H9 (cell line): ENCODE data around the gene TMEM51. TPM values are rescaled to one million over a fixed set of nuclear protein-coding genes. Genes with fewer than 3 reads are reported as not detected.

Experiments used
- DNase-seq: peaks from one replicate; pipeline ENCODE4 v3.0.0-alpha.2; 2017
- H2AFZ ChIP-seq: one replicate; pipeline ENCODE4 v1.6.1; 2013; ENCODE audit warnings: mild to moderate bottlenecking, low read length, control low read depth, moderate library complexity
- H2AK5ac ChIP-seq: 2 replicates; pipeline ENCODE4 v1.6.1; 2013; ENCODE audit warnings: low read length, control low read depth, mixed read lengths; ENCODE audit not compliant: insufficient read length
- H2BK120ac ChIP-seq: one replicate; pipeline ENCODE4 v1.6.1; 2013; ENCODE audit warnings: low read depth, mild to moderate bottlenecking, low read length, control low read depth, inconsistent platforms; ENCODE audit not compliant: poor library complexity, severe bottlenecking
- H2BK12ac ChIP-seq: 2 replicates; pipeline ENCODE4 v1.6.1; 2013; ENCODE audit warnings: low read length, control low read depth, mixed read lengths, low read depth; ENCODE audit not compliant: insufficient read length
- H2BK15ac ChIP-seq: 2 replicates; pipeline ENCODE4 v1.6.1; 2013; ENCODE audit warnings: low read depth, low read length, control low read depth
- H2BK20ac ChIP-seq: one replicate; pipeline ENCODE4 v1.6.1; 2013; ENCODE audit warnings: low read depth, mild to moderate bottlenecking, low read length, control low read depth, inconsistent platforms; ENCODE audit not compliant: poor library complexity, severe bottlenecking
- H2BK5ac ChIP-seq: 2 replicates; pipeline ENCODE4 v1.6.1; 2013; ENCODE audit warnings: low read length, control low read depth, mixed read lengths; ENCODE audit not compliant: insufficient read length
- H3K14ac ChIP-seq: 2 replicates; pipeline ENCODE4 v1.6.1; 2013; ENCODE audit warnings: low read length, control low read depth; ENCODE audit not compliant: insufficient read depth
- H3K18ac ChIP-seq: 2 replicates; pipeline ENCODE4 v1.6.1; 2013; ENCODE audit warnings: low read depth, mild to moderate bottlenecking, mixed read lengths, low read length, control low read depth; ENCODE audit not compliant: insufficient read length
- H3K23ac ChIP-seq: 2 replicates; pipeline ENCODE4 v1.6.1; 2013; ENCODE audit warnings: low read length, control low read depth, mixed read lengths, low read depth; ENCODE audit not compliant: insufficient read length
- H3K23me2 ChIP-seq: 2 replicates; pipeline ENCODE4 v1.6.1; 2013; ENCODE audit warnings: low read depth, mild to moderate bottlenecking, mixed read lengths, low read length, control low read depth; ENCODE audit not compliant: insufficient read length, poor library complexity, severe bottlenecking
- H3K27ac ChIP-seq: 2 replicates; pipeline ENCODE4 v1.5.1; 2013; ENCODE audit warnings: low read length, control low read depth, mixed read lengths, low read depth; ENCODE audit not compliant: insufficient read length
- H3K27me3 ChIP-seq: 2 replicates; pipeline ENCODE4 v1.6.1; 2013; ENCODE audit warnings: low read length, control low read depth, inconsistent platforms; ENCODE audit not compliant: insufficient read depth
- H3K4ac ChIP-seq: 2 replicates; pipeline ENCODE4 v1.6.1; 2013; ENCODE audit warnings: low read depth, mild to moderate bottlenecking, control low read depth, inconsistent platforms, low read length, moderate library complexity
- H3K4me1 ChIP-seq: 2 replicates; pipeline ENCODE4 v1.6.1; 2013; ENCODE audit warnings: low read length, control low read depth, inconsistent platforms; ENCODE audit not compliant: insufficient read depth
- H3K4me2 ChIP-seq: 2 replicates; pipeline ENCODE4 v1.6.1; 2013; ENCODE audit warnings: low read length, control low read depth, mixed read lengths; ENCODE audit not compliant: insufficient read length, insufficient read depth
- H3K56ac ChIP-seq: 2 replicates; pipeline ENCODE4 v1.6.1; 2013; ENCODE audit warnings: low read depth, mild to moderate bottlenecking, mixed read lengths, low read length, control low read depth; ENCODE audit not compliant: insufficient read length
- H3K79me1 ChIP-seq: 2 replicates; pipeline ENCODE4 v1.6.1; 2013; ENCODE audit warnings: low read depth, mild to moderate bottlenecking, moderate library complexity, low read length, control low read depth, inconsistent platforms; ENCODE audit not compliant: insufficient read depth, poor library complexity, severe bottlenecking
- H3K79me2 ChIP-seq: 2 replicates; pipeline ENCODE4 v1.6.1; 2013; ENCODE audit warnings: low read length, control low read depth, inconsistent platforms; ENCODE audit not compliant: insufficient read depth
- H3K9ac ChIP-seq: 2 replicates; pipeline ENCODE4 v1.6.1; 2013; ENCODE audit warnings: low read length, control low read depth, mixed read lengths; ENCODE audit not compliant: insufficient read length; ENCODE audit errors: extremely low read depth
- H3K9me3 ChIP-seq: one replicate; pipeline ENCODE4 v1.6.1; 2013; ENCODE audit warnings: low read depth, low read length, inconsistent platforms; ENCODE audit not compliant: control insufficient read depth
- H3T11ph ChIP-seq: one replicate; pipeline ENCODE4 v1.6.1; 2013; ENCODE audit warnings: mild to moderate bottlenecking, low read length, control low read depth, inconsistent platforms
- H4K20me1 ChIP-seq: one replicate; pipeline ENCODE4 v1.6.1; 2013; ENCODE audit not compliant: control insufficient read depth, insufficient read length, insufficient read depth
- H4K5ac ChIP-seq: 2 replicates; pipeline ENCODE4 v1.6.1; 2013; ENCODE audit warnings: low read depth, mild to moderate bottlenecking, mixed read lengths, low read length, control low read depth; ENCODE audit not compliant: insufficient read length
- H4K8ac ChIP-seq: replicated peaks from 2 replicates; pipeline ENCODE4 v1.6.1; 2013; ENCODE audit warnings: low read length, control low read depth, mixed read lengths, low read depth; ENCODE audit not compliant: insufficient read length
- H4K91ac ChIP-seq: 2 replicates; pipeline ENCODE4 v1.6.1; 2013; ENCODE audit warnings: low read depth, mild to moderate bottlenecking, moderate library complexity, mixed read lengths, low read length, control low read depth; ENCODE audit not compliant: insufficient read length
- H3K27ac Mint-ChIP-seq, 3 experiments: 2 replicates in 2 of 3; 3 replicates in 1 of 3; pipeline ENCODE4 v1.8.0; 2020 to 2021; ENCODE audit warnings: mixed read lengths in 3 of 3, mild to moderate bottlenecking in 1 of 3, moderate library complexity in 1 of 3
- H3K27me3 Mint-ChIP-seq: 2 replicates; pipeline ENCODE4 v1.8.0; 2021; ENCODE audit warnings: low read depth, mild to moderate bottlenecking, moderate library complexity, mixed read lengths
- H3K36me3 Mint-ChIP-seq, 3 experiments: 2 replicates in 2 of 3; 3 replicates in 1 of 3; pipeline ENCODE4 v1.8.0; 2020 to 2021; ENCODE audit warnings: low read depth in 3 of 3, mixed read lengths in 3 of 3; ENCODE audit not compliant: insufficient read depth in 1 of 3
- H3K4me1 Mint-ChIP-seq, 2 experiments: 2 replicates each; pipeline ENCODE4 v1.8.0; 2020; ENCODE audit warnings: mixed read lengths in 2 of 2
- H3K4me3 Mint-ChIP-seq, 2 experiments: 2 replicates in 1 of 2; 3 replicates in 1 of 2; pipeline ENCODE4 v1.8.0; 2020 to 2021; ENCODE audit warnings: mild to moderate bottlenecking in 2 of 2, mixed read lengths in 2 of 2, moderate library complexity in 1 of 2
- H3K9me3 Mint-ChIP-seq, 2 experiments: 2 replicates in 1 of 2; 3 replicates in 1 of 2; pipeline ENCODE4 v1.8.0; 2020; ENCODE audit warnings: mild to moderate bottlenecking in 2 of 2, mixed read lengths in 2 of 2, moderate library complexity in 1 of 2
- WGBS: extraction: QIAGEN DNeasy Blood & Tissue Kit; methylation state at CpG from one replicate; pipeline ENCODE4 v1.1.7; 2013; ENCODE audit warnings: missing lambda C conversion rate, low lambda C conversion rate, mixed read lengths; ENCODE audit not compliant: insufficient read length; ENCODE audit errors: extremely low coverage; 5-methylcytosine and 5-hydroxymethylcytosine counted together
- total RNA-seq: library from RNA; stranded (reverse); gene quantifications from 2 replicates; pipeline ENCODE4 v1.2.1, GENCODE V29; 2021
- TF ChIP-seq, protein P1 (sequence below): fragments of 200-600 bp; sonication (generic); conservative IDR thresholded peaks from 3 replicates; pipeline ENCODE4 v1.8.0; 2021; ENCODE audit warnings: antibody characterized with exemption, mild to moderate bottlenecking

The TMEM51 gene
- total RNA-seq, 1 experiment from 2014 or later: 4.6 TPM

DNA sequence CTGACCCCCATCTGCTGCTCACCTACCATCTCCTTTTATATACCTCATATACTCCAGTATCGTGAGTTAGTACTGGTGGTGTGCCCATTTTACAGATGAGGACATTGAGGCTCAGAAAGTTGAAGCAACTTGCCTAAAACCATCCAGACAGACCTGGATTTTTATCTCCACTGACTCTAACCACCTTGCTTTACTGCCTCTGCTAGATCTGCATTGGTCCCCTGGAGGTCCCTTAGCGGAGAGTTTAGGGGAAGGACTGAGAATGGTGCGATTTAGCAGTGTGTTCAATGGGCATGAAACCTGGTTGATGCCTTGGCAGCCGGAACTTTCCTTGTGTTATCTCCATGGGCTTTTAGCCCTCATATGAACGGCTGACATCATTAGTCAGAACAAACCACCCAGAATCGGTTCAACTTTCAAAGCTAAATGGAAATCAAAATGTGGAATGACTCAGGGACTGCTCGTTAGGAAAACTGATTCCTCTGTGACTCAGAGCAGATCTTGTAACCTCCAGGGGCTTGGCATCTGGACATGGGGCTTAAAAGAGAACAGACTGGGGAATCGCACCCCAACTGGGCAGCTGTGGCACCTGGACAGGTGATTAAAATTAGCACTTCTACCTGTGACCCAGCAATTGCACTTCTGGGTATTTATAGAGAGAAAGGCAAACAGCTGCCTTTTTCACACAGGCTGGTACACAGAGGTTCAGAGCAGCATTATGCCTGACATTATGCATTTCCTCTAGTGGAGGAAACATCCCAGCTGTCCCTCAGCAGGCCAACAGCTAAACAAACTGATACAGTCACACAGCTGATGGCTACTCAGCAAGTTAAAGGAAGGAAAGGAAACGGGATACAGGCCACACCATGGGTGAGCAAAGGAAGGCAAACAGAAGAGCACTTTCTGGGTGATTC lies 25.3 kb downstream of the TMEM51 start:
- TF ChIP-seq, protein P1, sequence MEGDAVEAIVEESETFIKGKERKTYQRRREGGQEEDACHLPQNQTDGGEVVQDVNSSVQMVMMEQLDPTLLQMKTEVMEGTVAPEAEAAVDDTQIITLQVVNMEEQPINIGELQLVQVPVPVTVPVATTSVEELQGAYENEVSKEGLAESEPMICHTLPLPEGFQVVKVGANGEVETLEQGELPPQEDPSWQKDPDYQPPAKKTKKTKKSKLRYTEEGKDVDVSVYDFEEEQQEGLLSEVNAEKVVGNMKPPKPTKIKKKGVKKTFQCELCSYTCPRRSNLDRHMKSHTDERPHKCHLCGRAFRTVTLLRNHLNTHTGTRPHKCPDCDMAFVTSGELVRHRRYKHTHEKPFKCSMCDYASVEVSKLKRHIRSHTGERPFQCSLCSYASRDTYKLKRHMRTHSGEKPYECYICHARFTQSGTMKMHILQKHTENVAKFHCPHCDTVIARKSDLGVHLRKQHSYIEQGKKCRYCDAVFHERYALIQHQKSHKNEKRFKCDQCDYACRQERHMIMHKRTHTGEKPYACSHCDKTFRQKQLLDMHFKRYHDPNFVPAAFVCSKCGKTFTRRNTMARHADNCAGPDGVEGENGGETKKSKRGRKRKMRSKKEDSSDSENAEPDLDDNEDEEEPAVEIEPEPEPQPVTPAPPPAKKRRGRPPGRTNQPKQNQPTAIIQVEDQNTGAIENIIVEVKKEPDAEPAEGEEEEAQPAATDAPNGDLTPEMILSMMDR: no peak
- Histone ChIP-seq H3K9me3 (no peaks in the 10 kb centered on the region), H4K20me1 (no peaks in the 10 kb centered on the region), H3K27me3 (no peaks in the 10 kb centered on the region), H2BK15ac (no peak overlapping the region), H2AFZ (no peak overlapping the region), H3T11ph (no peak overlapping the region), H3K4me2 (peak overlapping the region; percentile 14), H2BK120ac (no peak overlapping the region), H3K14ac (no peak overlapping the region), H3K27ac (peak overlapping the region; percentile 11), H3K23me2 (no peaks in the 10 kb centered on the region), H3K56ac (no peak overlapping the region), H4K8ac (no peak overlapping the region), H3K4me1 (peaks cover 2% of the 10 kb centered on the region; the same call in 1 of the 2 replicates), H4K91ac (no peak overlapping the region), H4K5ac (no peak overlapping the region), H3K79me2 (no peaks in the 10 kb centered on the region), H3K4ac (no peak overlapping the region), H2BK20ac (no peak overlapping the region), H3K9ac (no peak overlapping the region), H2BK5ac (no peak overlapping the region), H2AK5ac (no peak overlapping the region), H3K18ac (no peak overlapping the region), H2BK12ac (no peak overlapping the region), H3K23ac (no peak overlapping the region), H3K79me1 (no peaks in the 10 kb centered on the region)
- H3K9me3 Mint-ChIP-seq: no peaks in the 10 kb centered on the region
- peak overlapping the region in 1 of 2 experiments; percentile 57; a peak in 3 of 5 replicates for H3K4me3 Mint-ChIP-seq
- H3K4me1 Mint-ChIP-seq: peaks cover 20 to 32% of the 10 kb centered on the region in 2 experiments
- WGBS: no CpG with 5 or more reads among the region's 9 CpGs
- peak overlapping the region in 2 of 3 experiments; percentile 62 to 65; a peak in 4 of 7 replicates for H3K27ac Mint-ChIP-seq
- H3K36me3 Mint-ChIP-seq: peaks cover 0 to 4% (median 0%) of the 10 kb centered on the region in 3 experiments; a peak in 1 of 7 replicates
- H3K27me3 Mint-ChIP-seq: peaks cover 1% of the 10 kb centered on the region; the same call in 1 of the 2 replicates
- no peak for DNase-seq
